Transverse colon (tissue), 4 donors: Measurements from ENCODE around the gene OR10G8. TPM values are rescaled to one million over a fixed set of nuclear protein-coding genes. Genes with fewer than 3 reads are reported as not detected.

ENCODE experiments used
- DNase-seq: peaks from one replicate; pipeline ENCODE4 v3.0.0-alpha.2; 2019
- H3K27ac ChIP-seq, 4 donors: fragments of 200-600 bp; sonication (generic); 2 replicates each; pipeline ENCODE4 v1.5.1; 2016 to 2018; ENCODE audit warnings: inconsistent platforms in 4 of 4
- H3K27me3 ChIP-seq: fragments of 200-600 bp; sonication (generic); 2 replicates; pipeline ENCODE4 v1.5.1; 2017; ENCODE audit warnings: inconsistent platforms
- H3K36me3 ChIP-seq, 4 donors: fragments of 200-600 bp; sonication (generic); 2 replicates each; pipeline ENCODE4 v1.5.1; 2017 to 2019; ENCODE audit warnings: inconsistent platforms in 4 of 4
- H3K4me1 ChIP-seq, 4 donors: fragments of 200-600 bp; sonication (generic); 2 replicates each; pipeline ENCODE4 v1.5.1; 2017 to 2020; ENCODE audit warnings: inconsistent platforms in 4 of 4
- H3K4me3 ChIP-seq, 4 donors: fragments of 200-600 bp; sonication (generic); 1 replicate in 1 of 4; 2 replicates in 3 of 4; pipeline versions ENCODE4 v1.5.1 to v1.6.1; 2017 to 2019; ENCODE audit warnings: inconsistent platforms in 4 of 4
- H3K9me3 ChIP-seq, 2 donors: fragments of 200-600 bp; sonication (generic); 2 replicates each; pipeline ENCODE4 v1.5.1; 2017 to 2019; ENCODE audit warnings: inconsistent platforms in 2 of 2
- CTCF ChIP-seq, 5 experiments: fragments of 200-600 bp in 3 of 5; fragments of 450-650 bp in 2 of 5; sonication (generic) in 3 of 5; IDR thresholded peaks; 1 replicate in 2 of 5; 2 replicates in 3 of 5; pipeline ENCODE4 v1.5.1; 2016 to 2017; ENCODE audit warnings: antibody characterized with exemption in 5 of 5, inconsistent platforms in 3 of 5, mild to moderate bottlenecking in 2 of 5, moderate library complexity in 1 of 5
- EP300 ChIP-seq: sonication (generic); formaldehyde crosslinking; IDR thresholded peaks from one replicate; pipeline ENCODE4 v1.6.1; 2017; ENCODE audit warnings: antibody characterized with exemption, low read depth
- POLR2A ChIP-seq: fragments of 450-650 bp; IDR thresholded peaks from one replicate; pipeline ENCODE4 v1.6.1; 2016; ENCODE audit warnings: antibody characterized with exemption, mild to moderate bottlenecking, moderate library complexity
- POLR2AphosphoS5 ChIP-seq, 3 donors: sonication (generic); formaldehyde crosslinking; IDR thresholded peaks; one replicate each; pipeline ENCODE4 v1.6.1; 2016; ENCODE audit warnings: antibody characterized with exemption in 3 of 3
- WGBS, 2 donors: methylation state at CpG; one replicate each; pipeline ENCODE4 v1.1.5; 2018; ENCODE audit warnings: low coverage in 1 of 2; 5-methylcytosine and 5-hydroxymethylcytosine counted together
- in situ Hi-C, 4 donors: fragments of 200-750 bp; cut with MboI; loops; one replicate each; pipeline versions ENCODE4 v1.15.0 to v1.15.1; 2017; ENCODE audit warnings: low sequenced_read_pairs in 3 of 4, low pct_ligation_motif_present in 1 of 4, low pct_unique_long_range_greater_than_20kb in 1 of 4
- intact Hi-C: fragments of 100-400 bp; cut with DNase I; formaldehyde crosslinking; loops from one replicate; pipeline ENCODE4 v1.15.1; 2023; ENCODE audit warnings: low total_unique reads
- total RNA-seq, 4 donors: library from RNA; depleted of rRNA; stranded (reverse); fragments of >200 nt; gene quantifications; one replicate each; pipeline ENCODE4 v1.1.0, GENCODE V29; 2016

OR10G8 gene
- total RNA-seq, 4 donors from 2014 or later, result 2.0 TPM; not detected in 3

DNA sequence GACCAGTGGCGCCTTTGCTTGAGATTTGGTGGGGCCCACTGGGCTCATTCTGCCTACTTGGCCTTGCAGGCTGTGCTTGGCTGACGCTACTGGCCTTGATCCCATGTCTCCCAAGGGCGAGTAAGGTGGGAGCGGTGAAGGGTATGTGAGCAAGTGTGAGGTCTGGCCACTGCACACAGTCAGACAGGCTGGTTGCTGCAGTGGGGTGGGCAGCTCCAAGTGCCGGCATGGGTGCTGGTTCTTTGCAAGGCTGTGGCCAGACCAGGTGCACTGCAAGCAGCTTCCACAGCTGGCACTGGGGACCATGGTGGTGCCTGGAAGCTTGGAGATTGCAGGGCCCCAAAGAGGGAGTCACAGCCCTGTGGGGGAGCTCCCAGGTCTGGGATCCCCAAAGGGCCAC, 48.0 kb downstream of the OR10G8 start:
- in situ Hi-C loops (loop anchor here in 3 of 4 donors (10.0 to 25.0 kb wide), 2 partner anchors 120 to 513 kb away; no protein-coding TSS in a partner anchor), intact Hi-C loops (loop anchor here (10.0 kb wide), 1 partner anchor 510 kb away; no protein-coding TSS in a partner anchor)
- H3K9me3 ChIP-seq, result no peaks in the 10 kb centered on the region
- peaks cover 12% of the 10 kb centered on the region for H3K27me3 ChIP-seq
- no peaks in the 10 kb centered on the region for H3K36me3 ChIP-seq
- DNase-seq, result no peak
- peaks cover 0 to 24% (median 2%) of the 10 kb centered on the region in 4 donors for H3K4me1 ChIP-seq
- WGBS, 2 donors, result 96% methylated on average over 5 of the region's 5 CpGs; no CpG with 5 or more reads in 1 of the 2 donors
- H3K4me3 ChIP-seq, result no peak overlapping the region
- H3K27ac ChIP-seq, result no peak overlapping the region
- TF ChIP-seq POLR2AphosphoS5 (IDR thresholded peaks at IDR 0.05), result no peak
- TF ChIP-seq POLR2A, result no peak
- no peak for TF ChIP-seq EP300
- TF ChIP-seq CTCF (IDR thresholded peaks at IDR 0.05), result no peak

DNA sequence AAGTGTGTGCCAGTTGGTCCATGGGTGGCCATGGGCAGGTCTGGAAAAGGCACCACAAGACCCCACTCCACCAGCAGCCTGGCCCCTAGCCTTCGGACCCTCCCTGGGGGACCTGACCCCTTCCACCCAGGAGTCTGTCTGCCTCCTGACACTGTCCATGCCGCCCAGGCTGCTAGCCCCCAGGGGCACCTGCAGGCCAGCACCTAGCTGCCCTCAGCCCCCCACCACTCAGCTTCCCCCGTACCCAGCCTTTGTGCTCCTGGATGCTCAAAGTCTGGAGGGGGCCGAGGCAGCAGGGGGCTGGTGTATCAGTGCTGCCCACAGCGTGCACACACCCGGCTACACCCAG, 48.9 kb downstream of the OR10G8 start:
- TF ChIP-seq CTCF (IDR thresholded peaks at IDR 0.05) (no peak), POLR2A (no peak), EP300 (no peak), POLR2AphosphoS5 (IDR thresholded peaks at IDR 0.05) (no peak)
- DNase-seq, result no peak
- Histone ChIP-seq H3K36me3 (no peaks in the 10 kb centered on the region), H3K27me3 (peaks cover 11% of the 10 kb centered on the region), H3K27ac (no peak overlapping the region), H3K9me3 (no peaks in the 10 kb centered on the region), H3K4me3 (peak overlapping the region in 1 of 4 donors; percentile 55), H3K4me1 (peaks cover 0 to 20% (median 2%) of the 10 kb centered on the region in 4 donors)
- intact Hi-C loops (loop anchor here (10.0 kb wide), 1 partner anchor 509 kb away; no protein-coding TSS in a partner anchor), in situ Hi-C loops (loop anchor here in 2 of 4 donors (10.0 kb wide), 1 partner anchor 119 kb away; no protein-coding TSS in a partner anchor)
- WGBS, 2 donors, result 47 to 50% methylated on average over 1 to 5 of the region's 6 CpGs

- in situ Hi-C loops, result loop anchor here in 2 of 4 donors (10.0 kb wide), 1 partner anchor 119 kb away; no protein-coding TSS in a partner anchor
- no peak for TF ChIP-seq POLR2AphosphoS5 (IDR thresholded peaks at IDR 0.05)
- peak; percentile 21 for TF ChIP-seq POLR2A
- TF ChIP-seq CTCF (IDR thresholded peaks at IDR 0.05), result peak in 1 of 5 experiments; percentile 24
- WGBS, 2 donors, result 0 to 9% methylated on average over 9 to 36 of the region's 36 CpGs
- Histone ChIP-seq H3K4me1 (peaks cover 0 to 20% (median 2%) of the 10 kb centered on the region in 4 donors), H3K27me3 (peaks cover 8% of the 10 kb centered on the region), H3K9me3 (no peaks in the 10 kb centered on the region), H3K36me3 (no peaks in the 10 kb centered on the region), H3K27ac (peak overlapping the region in 2 of 4 donors; percentile 19 to 25), H3K4me3 (peak overlapping the region; percentile 27 to 55 (median 38))
- DNase-seq, result peak; percentile 61
- intact Hi-C loops, result loop anchor here (10.0 kb wide), 1 partner anchor 509 kb away; no protein-coding TSS in a partner anchor
These were observed 49.4 kb downstream of the OR10G8 start for GRCh38 chr11:124075841-124076651.

DNA sequence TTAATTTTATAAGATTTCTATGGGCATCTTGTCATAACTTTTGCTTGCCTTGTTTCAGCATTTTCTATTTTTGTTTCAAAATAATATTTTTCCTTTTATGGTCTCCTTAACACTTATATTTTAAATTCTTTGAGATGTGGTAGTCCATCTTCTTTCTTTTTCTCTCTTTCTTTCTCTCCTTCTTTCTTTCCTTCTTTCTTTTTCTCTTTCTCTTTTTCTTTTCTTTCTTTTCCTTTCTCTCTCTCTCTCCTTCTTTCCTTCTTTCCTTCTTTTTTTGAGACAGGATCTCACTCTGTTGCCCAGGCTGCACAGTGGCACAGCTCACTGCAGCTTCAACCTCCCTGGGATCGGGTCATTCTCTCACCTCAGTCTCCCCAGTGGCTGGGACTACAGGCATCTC, 50.7 kb downstream of the OR10G8 start:
- Histone ChIP-seq H3K27me3 (peaks cover 8% of the 10 kb centered on the region), H3K27ac (no peak overlapping the region), H3K9me3 (no peaks in the 10 kb centered on the region), H3K4me3 (no peak overlapping the region), H3K4me1 (peaks cover 0 to 14% (median 2%) of the 10 kb centered on the region in 4 donors), H3K36me3 (no peaks in the 10 kb centered on the region)
- WGBS, 2 donors, result 95 to 100% methylated on average over 1 of the region's 1 CpG
- no peak for DNase-seq
- in situ Hi-C loops, result loop anchor here in 2 of 4 donors (10.0 kb wide), 1 partner anchor 118 kb away; no protein-coding TSS in a partner anchor
- TF ChIP-seq CTCF (IDR thresholded peaks at IDR 0.05), result no peak
- no peak for TF ChIP-seq POLR2A
- TF ChIP-seq EP300, result no peak
- no peak for TF ChIP-seq POLR2AphosphoS5 (IDR thresholded peaks at IDR 0.05)
- intact Hi-C loops, result loop anchor here (10.0 kb wide), 1 partner anchor 508 kb away; no protein-coding TSS in a partner anchor
